Mononuclear cell (primary cell): ENCODE data around the gene INF2. TPM values are rescaled to one million over a fixed set of nuclear protein-coding genes. Genes with fewer than 3 reads are reported as not detected.

Experiments
- H3K27me3 ChIP-seq: 2 replicates; pipeline ENCODE4 v1.6.0; 2011; ENCODE audit warnings: low read length, control low read depth; ENCODE audit not compliant: insufficient read depth
- H3K4me1 ChIP-seq: 2 replicates; pipeline ENCODE4 v1.5.1; 2011; ENCODE audit warnings: mild to moderate bottlenecking, low read length, control low read depth; ENCODE audit not compliant: insufficient read depth
- H3K4me3 ChIP-seq: 2 replicates; pipeline ENCODE4 v1.5.1; 2011; ENCODE audit warnings: mild to moderate bottlenecking, low read length, moderate library complexity
- H3K9me3 ChIP-seq: 2 replicates; pipeline ENCODE4 v1.5.1; 2011; ENCODE audit warnings: low read depth, mild to moderate bottlenecking, control low read depth, low read length
- total RNA-seq: library from RNA; depleted of rRNA; stranded (reverse); fragments of >200 nt; gene quantifications from one replicate; pipeline ENCODE4 v1.2.3, GENCODE V29; 2012

The INF2 gene
- total RNA-seq, 1 donor, result 21.6 TPM

DNA sequence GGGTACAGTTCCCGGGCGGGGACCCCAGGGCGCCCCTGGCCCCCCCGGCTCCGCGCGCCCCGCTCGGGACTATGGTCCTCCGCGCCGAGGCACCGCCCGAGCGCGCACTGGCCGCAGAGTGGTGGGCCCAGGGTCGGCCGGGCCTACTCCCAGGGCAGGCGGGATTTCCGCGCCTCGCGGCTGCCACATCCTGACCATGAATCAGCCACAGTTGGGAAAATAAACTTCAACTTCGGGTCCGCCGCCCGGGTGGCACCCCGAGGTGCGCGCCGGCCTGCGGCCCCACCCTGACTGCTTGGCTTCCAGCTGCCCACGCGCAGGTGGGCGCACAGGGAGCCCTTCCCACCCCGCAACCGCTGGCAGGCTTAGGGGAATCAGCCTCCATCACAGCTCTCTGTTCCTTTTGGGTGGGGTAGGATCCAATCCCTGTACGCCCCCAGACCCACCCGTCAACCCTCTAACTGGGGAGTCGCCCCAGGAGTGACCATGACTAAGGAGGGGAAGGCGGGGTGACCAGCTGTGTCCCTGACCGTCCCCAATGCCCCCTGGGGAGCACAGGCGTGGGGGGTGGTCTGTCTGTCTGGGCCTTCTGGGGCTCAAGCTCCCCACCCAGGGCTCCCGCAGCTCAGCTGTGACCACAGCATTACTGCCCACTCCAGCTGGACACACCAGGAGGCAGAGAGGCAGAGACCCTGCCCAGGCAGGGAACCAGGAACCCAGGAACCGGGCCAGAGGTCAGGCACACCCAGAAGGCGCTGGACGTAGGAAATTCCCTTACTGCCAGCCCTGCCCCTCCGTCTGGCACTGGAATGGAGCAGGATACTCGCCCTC lies 678 bp downstream of the INF2 start:
- peaks cover 59% of the 10 kb centered on the region for H3K4me1 ChIP-seq
- no peaks in the 10 kb centered on the region for H3K27me3 ChIP-seq
- H3K9me3 ChIP-seq, result no peaks in the 10 kb centered on the region
- H3K4me3 ChIP-seq, result peak overlapping the region; percentile 54

DNA sequence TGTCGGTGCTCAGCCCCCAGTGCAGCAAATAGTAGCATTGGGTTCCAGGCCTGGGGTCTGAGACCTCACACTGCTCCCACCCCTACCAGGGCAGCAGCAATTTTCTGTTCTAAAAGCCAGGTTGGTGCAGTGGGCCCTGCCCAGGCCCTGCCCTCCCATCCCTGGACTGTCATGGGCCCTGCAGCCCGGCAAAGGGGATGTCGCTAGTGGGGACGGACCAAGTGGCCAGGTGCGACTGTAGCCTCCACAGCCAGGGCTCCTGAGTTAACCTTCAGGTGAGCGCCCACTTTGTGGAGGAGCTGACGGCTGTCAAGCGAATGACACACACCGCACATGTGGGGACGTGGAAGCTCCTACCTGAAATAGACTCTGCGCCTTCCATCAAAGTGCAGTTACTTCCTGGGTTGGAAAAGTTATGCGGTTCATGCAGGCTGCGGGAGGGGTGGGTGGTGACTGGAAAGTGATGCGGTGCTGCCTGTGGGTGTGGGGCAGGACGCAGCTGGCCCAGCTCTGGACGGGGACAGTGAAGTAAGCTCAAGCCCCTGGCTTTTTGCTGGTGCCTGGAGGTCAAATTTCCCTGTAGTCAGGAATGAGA lies 1.5 kb downstream of the INF2 start:
- Histone ChIP-seq H3K27me3 (no peaks in the 10 kb centered on the region), H3K4me1 (peaks cover 66% of the 10 kb centered on the region), H3K4me3 (no peak overlapping the region), H3K9me3 (no peaks in the 10 kb centered on the region)

DNA sequence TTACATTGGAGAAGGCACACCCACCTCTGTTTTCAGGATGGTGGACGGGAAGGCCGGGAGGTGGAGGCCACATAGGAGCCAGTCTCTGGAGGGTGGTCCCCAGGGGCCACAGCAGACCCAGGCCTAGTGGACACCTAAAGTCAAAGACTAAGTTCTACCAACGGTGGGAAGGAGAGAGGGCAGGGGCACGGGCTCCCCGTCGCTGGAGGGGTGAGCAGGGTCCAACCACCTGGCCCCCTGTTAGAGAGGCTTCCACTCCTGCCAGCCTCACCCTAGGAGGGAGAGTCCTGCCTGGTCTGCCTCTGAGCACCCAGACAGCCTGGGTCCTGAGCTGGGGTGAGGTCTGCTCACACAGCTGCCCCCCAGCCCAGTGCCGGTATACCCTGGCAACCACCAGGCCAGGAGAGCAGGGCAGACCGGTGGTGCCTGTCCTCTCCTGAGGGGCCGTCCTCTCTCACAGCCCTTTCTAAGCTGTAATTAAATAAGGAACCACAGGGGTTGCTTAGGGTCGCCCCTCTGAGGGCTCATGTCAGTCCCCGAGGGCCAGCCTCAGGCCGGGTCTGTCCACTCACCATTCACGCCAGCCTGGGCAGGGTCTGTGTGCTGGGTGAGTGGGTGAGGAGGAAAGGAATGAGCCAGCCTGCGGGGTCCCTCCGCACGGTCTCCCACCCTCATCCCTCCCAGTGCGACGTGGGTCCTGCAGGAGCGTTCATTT lies 2.3 kb downstream of the INF2 start:
- H3K4me1 ChIP-seq, result peaks cover 67% of the 10 kb centered on the region
- H3K4me3 ChIP-seq, result no peak overlapping the region
- H3K9me3 ChIP-seq, result no peaks in the 10 kb centered on the region
- H3K27me3 ChIP-seq, result no peaks in the 10 kb centered on the region

DNA sequence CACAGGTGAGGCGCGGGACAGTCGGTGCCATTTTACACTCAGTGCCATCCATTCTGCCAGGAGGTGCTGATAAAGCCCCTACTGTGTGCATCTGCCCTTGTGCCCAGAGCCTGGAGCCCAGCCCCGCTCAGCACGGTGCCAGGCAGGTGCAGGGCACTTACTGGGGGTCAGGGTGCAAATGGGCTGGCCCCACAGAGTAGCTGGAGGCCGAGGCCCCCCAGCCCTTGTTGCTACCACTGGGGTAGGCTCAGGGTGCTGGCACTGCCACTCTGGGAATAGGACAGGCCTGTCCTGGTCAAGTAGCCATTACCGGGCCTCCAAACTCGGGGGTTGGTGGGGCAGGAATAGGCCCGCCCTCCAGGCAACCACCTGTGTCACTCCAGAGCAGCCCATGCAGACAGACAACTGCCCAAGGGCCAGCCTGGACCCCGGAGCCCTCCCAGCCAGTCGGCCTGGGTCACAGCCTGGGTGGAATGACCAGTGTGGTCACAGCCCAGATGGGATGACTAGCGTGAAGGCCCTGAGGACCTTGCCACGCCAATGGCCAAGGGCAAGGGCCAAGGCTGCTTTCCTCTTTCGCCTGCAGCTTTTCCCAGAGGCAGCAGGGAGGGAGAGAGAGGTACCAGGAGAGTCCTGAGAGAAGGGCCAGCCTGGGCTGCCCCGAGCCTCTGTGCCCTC lies 3.0 kb downstream of the INF2 start:
- Histone ChIP-seq H3K4me1 (peaks cover 60% of the 10 kb centered on the region), H3K9me3 (no peaks in the 10 kb centered on the region), H3K4me3 (no peak overlapping the region), H3K27me3 (no peaks in the 10 kb centered on the region)

DNA sequence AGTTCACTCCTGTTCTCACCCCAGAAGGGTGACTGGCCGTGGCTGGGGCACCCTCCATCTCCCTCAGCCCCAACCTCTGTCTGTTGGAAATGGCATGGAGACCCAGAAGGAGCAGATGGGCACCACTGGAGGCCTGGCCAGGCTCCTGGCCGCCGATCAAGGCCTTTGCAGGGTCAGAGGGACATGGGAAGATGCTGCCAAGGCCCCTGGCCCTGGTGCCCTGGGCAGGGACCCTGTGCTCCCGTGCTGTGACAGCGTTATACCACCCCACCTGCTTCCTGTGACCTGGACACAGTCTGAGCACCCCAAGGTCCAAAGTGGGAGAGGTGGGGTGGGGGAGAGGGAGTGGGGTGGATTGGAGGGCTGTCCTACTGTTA lies 3.5 kb downstream of the INF2 start:
- Histone ChIP-seq H3K9me3 (no peaks in the 10 kb centered on the region), H3K4me3 (no peak overlapping the region), H3K27me3 (no peaks in the 10 kb centered on the region), H3K4me1 (peaks cover 55% of the 10 kb centered on the region)

DNA sequence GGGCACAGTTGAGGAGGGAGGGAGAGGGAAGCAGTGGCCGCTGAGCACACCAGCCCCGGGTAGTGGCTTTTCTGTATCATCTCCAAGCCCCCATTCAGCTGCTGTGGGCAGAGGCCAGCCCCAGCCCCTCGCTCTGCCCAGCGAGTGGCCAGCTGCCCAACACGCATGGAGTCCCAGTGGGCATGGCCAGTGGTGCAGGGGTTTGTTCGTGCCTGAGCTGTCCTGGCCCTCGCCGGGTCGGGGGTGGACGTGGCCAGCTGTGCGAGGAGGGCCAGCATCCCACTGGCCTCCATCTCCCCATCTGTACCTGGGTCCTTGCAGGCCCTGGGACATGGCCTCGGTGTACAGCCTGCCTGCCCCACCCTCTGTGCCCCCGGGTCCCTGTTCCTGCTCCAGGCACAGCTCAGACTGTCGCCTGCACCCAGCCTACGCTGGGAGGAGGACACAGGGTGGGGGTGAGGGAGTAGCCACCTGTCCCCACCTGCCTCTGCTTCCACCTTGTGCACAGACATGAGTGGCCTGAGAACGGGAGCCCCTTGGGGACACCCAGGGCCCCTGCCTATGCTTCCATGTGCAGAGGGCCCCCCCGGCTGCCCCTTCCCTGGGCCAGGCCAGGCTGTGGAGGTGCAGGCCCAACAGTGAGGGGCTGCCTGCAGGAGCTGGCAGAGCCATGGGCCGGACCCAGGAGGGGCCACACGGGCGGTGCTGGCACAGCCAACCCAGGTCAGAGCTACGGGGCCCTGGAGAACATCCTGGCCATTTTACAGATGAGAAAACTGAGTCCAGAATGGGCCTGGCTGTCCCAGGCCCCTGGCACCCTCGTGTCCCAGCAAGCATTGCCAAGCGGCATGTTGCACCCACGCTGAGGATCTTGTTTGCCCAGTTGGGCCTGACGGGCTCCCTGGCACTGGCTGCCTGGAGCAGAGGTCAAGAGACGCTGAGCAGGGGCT lies 4.3 kb downstream of the INF2 start:
- Histone ChIP-seq H3K9me3 (no peaks in the 10 kb centered on the region), H3K4me1 (peaks cover 46% of the 10 kb centered on the region), H3K27me3 (no peaks in the 10 kb centered on the region), H3K4me3 (no peak overlapping the region)

DNA sequence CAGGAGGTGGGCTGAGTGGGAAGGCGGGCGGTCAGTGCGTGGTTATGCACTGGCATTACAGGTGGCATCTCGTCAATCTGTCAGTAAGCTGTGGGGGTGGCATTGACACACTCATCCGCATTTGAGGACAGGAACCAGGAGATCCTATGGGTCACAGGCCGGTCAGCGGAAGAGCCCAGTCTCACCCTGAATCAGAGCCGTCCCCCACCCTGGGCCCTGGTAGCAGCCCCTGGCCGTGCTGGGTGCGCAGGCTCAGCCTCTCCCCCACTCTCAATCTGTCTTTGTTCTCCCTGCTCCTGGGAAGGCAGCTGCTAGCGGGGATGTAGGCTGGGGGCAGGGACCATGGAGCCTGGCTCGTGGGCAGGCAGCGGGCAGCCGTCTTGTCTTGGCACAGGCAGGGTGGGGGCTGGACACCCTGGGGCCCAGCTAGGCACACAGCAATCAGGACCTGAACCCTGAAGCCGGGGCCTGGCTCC lies 5.1 kb downstream of the INF2 start:
- H3K4me3 ChIP-seq, result no peak overlapping the region
- no peaks in the 10 kb centered on the region for H3K9me3 ChIP-seq
- peaks cover 42% of the 10 kb centered on the region for H3K4me1 ChIP-seq
- H3K27me3 ChIP-seq, result no peaks in the 10 kb centered on the region

DNA sequence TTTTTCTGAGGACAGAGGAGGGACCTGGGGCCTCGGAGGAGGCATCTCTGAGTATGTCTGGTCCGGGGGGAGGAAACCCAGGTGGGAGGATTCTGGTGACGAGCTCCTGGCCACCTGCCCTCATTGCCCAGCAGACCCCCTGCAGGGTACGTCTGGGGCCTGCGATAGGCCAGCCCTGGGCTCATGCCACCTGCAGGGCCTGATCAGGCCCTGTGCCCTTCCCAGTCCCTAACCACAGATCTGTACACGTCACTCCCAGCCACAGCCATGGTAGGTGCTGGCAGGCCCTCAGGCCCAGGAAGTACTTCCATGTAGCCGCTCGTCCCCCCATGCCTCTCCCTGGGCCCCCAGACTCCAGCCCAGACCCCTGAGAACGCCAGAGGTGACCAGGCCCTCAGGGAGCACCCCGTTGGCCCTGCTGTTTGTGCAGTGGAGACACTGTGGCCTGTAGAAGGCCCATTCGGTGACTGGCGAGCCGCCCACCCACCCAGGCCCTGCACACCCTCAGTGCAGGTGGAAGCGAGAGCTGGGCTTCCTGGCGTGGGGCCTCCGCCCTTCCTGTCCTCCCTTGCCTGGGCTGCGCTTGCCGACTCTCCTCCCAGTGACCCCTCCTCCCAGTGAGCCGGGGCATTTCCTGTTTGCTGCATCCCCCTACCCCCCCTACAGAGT lies 5.7 kb downstream of the INF2 start:
- Histone ChIP-seq H3K27me3 (no peaks in the 10 kb centered on the region), H3K9me3 (no peaks in the 10 kb centered on the region), H3K4me3 (no peak overlapping the region), H3K4me1 (peaks cover 37% of the 10 kb centered on the region)

DNA sequence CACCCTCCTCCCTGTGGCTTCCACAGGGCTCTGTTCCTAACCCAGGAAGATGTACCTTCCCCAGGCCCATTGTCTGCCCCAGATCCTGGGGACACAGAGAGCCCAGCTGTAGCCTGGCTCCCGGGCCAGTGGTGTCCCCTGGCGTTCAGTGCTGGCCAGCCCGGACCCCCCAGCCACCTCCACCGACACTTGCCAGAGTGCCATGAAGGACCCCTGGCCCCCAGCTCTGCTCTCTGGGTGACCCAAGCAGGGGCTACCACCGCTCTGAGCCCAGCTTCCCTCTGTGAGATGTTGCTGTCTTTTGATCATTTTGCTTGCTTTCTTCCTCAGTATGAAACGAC lies 6.2 kb downstream of the INF2 start:
- Histone ChIP-seq H3K9me3 (no peaks in the 10 kb centered on the region), H3K4me1 (peaks cover 31% of the 10 kb centered on the region), H3K4me3 (no peak overlapping the region), H3K27me3 (no peaks in the 10 kb centered on the region)

DNA sequence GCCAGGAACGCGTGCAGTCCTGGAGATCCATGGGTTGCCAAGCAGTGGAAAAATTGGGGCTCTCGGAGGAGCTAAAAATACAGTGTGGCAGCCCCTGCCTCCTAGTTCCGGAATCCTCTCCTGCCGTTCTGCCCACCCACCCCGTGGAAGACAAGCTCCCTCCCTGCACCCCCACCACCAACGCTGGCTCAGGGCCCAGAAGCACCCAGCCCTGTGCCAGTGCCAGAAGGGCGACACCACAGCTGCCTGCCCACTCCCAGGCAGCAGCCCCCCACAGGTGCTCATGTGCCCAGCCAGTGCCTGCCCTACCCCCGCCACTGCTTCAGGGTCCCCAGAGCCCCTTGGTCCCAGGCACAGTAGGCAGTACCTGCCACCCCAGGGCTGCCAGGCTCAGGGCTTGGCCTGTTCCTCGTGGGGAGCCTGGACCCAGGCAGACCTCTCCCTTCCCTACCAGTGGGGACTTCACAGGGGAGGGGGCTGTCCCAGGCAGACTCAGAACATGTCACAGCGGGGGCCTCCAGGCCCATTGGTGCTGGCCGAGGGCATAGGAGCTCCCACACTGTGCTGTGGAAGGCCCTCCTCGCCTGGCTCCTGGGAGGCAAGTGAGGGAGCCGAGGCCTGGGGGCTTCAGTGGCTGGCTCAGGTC lies 7.4 kb downstream of the INF2 start:
- H3K4me1 ChIP-seq, result peaks cover 22% of the 10 kb centered on the region
- H3K9me3 ChIP-seq, result no peaks in the 10 kb centered on the region
- H3K4me3 ChIP-seq, result no peak overlapping the region

DNA sequence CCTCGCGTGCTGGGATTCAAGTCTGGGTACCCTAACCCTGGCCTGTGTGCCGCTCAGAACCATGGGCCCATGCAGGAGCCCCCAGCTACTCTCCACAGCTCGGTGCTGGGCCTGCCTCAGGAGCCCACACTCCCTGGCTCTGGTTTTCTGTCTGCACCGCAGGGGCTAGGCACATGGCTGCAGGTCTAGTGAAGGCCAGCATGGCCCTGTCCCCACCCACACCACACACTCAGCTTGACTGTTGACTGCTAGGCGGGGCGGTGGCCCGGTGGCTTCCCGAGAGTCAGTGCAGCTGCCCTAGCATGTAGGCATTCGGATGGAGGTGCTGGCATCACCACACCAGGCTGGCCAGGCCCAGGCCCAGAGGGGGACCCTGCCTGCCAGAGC lies 7.9 kb downstream of the INF2 start:
- Histone ChIP-seq H3K4me3 (no peak overlapping the region), H3K27me3 (no peaks in the 10 kb centered on the region), H3K4me1 (peaks cover 22% of the 10 kb centered on the region), H3K9me3 (no peaks in the 10 kb centered on the region)

More for the DNA sequence above, 7.4 kb downstream of the INF2 start:
- no peaks in the 10 kb centered on the region for H3K27me3 ChIP-seq

DNA sequence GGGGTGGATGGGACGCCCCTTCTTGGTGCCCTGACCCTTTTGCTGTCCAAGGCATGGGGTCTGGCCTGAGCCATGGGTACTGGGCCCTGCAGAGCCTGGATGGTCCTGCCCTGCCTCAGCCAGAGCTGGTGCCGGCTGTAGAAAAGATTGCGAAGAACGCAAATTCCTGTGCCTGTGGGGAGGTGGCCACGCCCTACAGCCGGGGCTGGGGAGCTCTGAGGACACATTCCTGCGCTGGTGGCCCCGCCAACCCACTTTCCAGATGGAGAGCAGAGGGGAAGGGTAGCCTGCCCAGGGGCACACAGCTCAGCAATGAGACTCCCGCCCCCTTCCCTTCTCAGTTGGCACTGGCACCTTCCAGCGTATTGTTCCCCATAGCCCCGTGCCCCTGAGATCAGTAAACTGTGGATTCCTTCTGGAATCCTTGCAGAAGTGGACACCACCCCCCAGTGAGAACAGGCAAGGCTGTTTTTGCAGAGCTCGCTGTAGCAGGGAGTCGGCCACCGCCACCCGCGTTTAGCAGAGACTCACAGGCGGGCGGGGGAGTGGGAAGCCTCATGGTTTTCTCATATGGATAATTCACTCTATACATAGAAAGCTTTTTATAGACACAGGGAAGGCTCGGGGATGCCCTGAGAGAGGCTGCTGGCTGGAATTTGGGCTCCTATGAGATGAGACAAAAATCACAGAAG lies 8.6 kb downstream of the INF2 start:
- Histone ChIP-seq H3K9me3 (no peaks in the 10 kb centered on the region), H3K4me3 (no peak overlapping the region), H3K27me3 (no peaks in the 10 kb centered on the region), H3K4me1 (peaks cover 22% of the 10 kb centered on the region)
